ENCODE data around the gene UGT1A8.
"Not testable (repeated sequence)": the region's sequence is repeated elsewhere in the genome, so short reads cannot be mapped to it uniquely, and the experiment has no call there.

The UGT1A8 gene

GRCh38 chr2:233689031-233689430 is 71.6 kb downstream of the UGT1A8 start:
- no peak for DNase-seq

DNA sequence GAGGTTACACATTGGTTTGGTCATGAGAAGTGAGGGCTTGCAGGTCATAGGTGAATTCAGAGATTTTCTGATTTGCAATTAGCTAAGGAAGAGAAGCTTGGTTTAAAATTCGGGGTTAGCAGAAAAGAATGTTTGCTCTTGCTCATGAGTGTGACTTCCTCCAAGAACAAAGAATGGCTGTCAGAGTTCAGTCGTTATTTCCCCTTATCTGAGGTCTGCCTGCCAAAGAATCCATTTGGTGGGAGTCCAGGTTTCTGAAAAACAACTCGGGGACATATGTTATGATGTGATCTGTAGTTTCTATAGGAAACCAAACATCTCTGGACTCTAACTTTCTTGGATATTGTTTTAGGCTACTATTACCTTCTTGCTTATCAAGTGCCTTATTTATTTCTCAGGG is 72.1 kb downstream of the UGT1A8 start:
- no peak for DNase-seq

DNA sequence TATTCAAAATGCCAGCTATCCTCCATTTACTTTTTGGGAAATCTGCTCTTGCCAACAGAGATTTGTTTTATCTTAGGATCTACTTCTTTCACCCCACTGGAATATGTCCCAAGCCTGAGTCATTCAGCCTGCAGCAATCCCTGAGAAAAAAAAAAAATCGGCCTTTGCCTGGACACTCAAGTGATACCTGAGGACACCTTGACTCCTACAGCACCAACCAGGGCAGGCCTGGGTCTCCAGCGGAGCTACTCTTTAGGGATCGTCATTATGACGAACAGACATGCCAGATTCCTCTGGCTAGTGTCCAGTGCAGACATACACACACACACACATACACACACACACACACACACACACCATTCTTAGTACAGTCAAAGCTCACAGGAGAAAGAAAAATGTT is 73.0 kb downstream of the UGT1A8 start:
- DNase-seq, result no peak

- DNase-seq, result no peak
Observed at GRCh38 chr2:233691443-233692433, 74.3 kb downstream of the UGT1A8 start.

DNA sequence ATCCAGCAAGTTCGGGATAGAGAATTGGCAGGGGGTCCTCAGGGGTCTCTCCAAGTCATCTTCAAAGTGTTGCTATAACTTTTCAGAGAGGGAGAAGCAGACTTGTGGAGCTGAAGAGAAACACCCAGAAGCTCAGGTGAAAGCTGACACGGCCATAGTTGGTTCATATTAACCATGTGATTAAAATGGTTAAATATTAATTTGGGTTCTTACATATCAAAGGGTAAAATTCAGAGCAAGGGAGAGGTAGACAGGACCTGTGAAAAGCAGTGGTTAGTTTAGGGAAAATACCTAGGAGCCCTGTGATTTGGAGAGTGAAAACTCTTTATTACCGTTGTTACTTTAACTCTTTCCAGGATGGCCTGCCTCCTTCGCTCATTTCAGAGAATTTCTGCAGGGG is 75.2 kb downstream of the UGT1A8 start, which contains the start of gene UGT1A6:
Gene UGT1A6 (plus strand): TSS at position 243 of the 400 bp plus-strand sequence. CDS start 115 bp downstream, at position 358.
- DNase-seq, result no peak

- no peak for DNase-seq
Observed at GRCh38 chr2:233693963-233694362, 76.5 kb downstream of the UGT1A8 start.

DNA sequence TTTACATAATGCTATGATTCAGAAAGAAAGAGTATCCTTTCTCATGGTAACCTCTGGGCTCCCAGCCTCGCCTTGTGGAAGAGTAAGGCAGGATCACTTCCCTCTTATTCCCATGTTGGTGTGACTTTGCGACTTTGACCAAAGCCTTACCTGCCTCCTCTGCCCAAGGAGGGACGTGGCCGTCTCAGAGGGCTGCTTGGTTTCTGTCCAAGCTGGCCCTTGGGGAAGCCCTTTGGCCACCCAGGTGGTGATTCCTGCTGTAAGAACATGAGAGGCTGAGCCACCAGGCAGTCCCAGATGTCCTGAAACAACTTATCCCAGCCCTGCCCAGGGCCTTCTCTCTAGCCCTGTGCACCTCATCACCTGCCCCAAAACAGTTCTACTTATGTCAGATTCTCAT is 81.3 kb downstream of the UGT1A8 start:
- no peak for DNase-seq

DNA sequence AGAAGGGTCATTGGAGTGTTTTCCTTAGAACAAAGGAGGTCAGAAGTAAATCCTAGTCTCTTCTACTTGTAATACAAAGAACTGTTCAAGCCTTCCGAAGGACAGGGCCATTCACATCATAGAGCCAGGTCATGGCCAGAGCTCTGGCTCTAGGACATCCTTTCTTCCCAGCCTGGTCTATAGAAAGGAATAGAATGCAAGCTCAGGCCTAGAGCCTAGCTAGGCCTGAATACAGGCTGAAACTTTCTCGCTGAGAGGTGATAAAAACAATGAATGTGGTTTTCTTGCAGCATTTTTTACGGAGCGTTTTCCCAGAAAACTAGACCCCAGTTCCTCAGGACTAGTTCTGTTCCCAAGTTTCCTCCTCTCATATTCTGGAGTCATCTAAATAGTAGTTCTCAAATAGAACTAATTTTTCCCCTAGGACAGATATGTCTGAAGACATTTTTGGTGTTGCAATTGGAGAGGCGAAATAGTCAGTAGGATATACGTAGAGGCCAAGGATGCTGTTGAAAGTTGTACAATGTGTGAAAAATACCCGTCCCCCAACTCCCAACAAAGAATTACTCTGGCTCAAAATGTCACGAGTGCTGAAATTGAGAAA is 82.1 kb downstream of the UGT1A8 start:
- DNase-seq, result no peak

- no peak for DNase-seq
Observed at GRCh38 chr2:233700028-233700635, 82.7 kb downstream of the UGT1A8 start.

- not testable (repeated sequence) for DNase-seq
Observed at GRCh38 chr2:233700842-233701241, 83.4 kb downstream of the UGT1A8 start.

GRCh38 chr2:233702238-233702637 is 84.8 kb downstream of the UGT1A8 start:
- DNase-seq, result no peak

DNA sequence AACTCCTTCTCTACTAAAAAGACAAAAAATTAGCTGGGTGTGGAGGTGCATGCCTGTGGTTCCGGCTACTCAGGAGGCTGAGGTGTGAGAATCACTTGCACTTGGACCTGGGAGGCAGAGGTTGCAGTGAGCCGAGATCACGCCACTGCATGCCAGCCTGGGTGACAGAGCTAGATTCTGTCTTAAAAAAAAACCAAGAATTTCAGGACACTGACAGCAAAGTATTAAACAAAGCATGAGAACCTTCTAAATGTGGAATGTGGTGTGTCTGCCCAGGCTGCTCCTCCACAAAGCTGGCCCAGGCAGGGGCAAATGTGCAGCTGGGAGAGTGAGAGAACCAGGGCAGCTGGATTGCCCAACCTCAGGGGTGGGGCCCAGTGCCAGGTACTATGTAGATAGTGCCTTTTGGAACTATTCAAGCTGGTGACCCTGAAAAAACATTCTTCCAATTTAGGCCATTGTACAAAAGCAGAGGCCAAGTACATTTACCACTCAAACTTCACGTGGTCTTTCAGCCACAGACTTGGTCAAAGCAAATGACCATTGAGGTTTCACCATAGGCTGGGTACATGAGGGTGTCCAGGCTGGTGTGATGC is 88.6 kb downstream of the UGT1A8 start:
- DNase-seq, result no peak

DNA sequence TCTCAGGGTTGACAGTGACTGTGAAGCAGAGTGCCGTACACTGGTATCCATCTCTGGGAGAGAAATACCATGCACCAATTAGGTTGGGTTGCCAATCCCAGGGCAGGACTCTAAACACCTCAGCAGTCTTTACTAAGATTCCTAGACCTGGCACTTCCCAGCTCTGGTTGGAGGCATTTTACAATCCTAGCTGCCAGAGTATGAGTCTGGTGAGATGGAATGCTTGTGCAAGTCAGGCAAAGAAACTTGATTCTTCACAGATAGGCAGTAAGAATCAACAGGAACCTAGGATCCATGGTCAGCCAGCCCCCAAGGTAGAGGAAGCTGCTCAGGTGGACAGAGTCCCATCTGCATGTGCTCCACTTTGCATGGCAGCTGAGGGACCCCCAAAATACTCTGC is 89.3 kb downstream of the UGT1A8 start:
- DNase-seq, result no peak

GRCh38 chr2:233707940-233708644 is 90.7 kb downstream of the UGT1A8 start:
- DNase-seq, result no peak

DNA sequence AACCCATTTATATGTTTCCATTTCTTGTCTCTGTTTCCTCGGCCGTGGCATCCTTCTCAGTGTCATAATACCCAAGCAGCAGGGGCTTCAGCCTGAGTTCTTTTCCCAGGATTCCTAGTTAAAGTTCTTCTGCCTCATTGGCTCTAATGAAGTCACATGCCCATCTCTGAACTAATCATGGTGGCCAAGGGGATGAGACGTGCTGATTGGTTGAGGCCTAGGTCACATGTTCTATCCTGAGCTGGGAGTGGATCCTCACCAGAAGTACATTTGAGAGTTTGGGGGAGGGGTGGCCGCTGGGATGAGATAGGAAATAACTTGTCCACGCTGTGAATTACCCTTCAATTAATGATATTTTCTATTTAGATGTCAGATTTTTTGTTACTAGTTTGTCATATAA is 91.5 kb downstream of the UGT1A8 start:
- no peak for DNase-seq

DNA sequence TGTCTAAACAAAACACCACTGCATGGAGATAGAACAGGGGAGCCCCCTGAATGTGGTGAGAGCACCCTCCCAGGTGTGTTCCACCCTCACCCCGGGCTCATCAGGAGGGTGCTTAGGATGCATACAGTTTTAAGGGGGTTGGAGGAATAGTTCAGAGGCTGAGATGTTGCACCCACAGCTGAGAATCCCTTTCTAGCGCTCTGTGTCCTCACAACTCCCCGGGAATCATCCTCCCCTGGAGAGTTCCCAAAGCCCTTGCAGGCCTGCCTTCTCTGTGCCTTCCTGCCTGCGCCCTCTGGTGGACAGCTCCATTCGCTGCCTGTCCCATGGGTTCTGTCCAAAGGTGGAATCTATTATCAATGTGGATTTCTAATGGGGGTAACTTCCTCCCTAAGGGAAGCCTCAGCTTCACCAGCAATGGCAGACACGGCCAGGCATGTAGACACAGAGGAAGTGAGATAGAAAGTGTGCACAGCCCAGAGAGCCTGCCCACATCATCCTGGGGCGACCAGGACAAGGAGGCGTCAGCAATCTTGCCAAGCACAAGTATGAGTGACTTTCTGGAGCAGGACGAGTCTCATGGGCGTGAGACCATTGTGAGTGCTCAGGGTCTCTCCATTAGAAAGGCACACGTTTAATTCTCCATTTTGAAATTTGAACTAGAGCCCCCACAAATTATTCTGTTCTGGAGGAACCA is 94.0 kb downstream of the UGT1A8 start:
- DNase-seq, result peak; percentile 5

GRCh38 chr2:233712611-233713261 is 95.3 kb downstream of the UGT1A8 start, which contains the start of gene UGT1A5:
UGT1A5 (plus strand) TSS chr2:233712907; CDS start chr2:233712992, 85 bp downstream.
- DNase-seq, result no peak

- no peak for DNase-seq
Observed at GRCh38 chr2:233713262-233713615, 95.8 kb downstream of the UGT1A8 start.

- DNase-seq, result no peak
Observed at GRCh38 chr2:233714121-233714520, 96.7 kb downstream of the UGT1A8 start.

- no peak for DNase-seq
Observed at GRCh38 chr2:233718552-233718951, 101.1 kb downstream of the UGT1A8 start, which contains the start of gene UGT1A4. UGT1A4 (plus strand) TSS chr2:233718736; CDS start chr2:233718821, 85 bp downstream.

DNA sequence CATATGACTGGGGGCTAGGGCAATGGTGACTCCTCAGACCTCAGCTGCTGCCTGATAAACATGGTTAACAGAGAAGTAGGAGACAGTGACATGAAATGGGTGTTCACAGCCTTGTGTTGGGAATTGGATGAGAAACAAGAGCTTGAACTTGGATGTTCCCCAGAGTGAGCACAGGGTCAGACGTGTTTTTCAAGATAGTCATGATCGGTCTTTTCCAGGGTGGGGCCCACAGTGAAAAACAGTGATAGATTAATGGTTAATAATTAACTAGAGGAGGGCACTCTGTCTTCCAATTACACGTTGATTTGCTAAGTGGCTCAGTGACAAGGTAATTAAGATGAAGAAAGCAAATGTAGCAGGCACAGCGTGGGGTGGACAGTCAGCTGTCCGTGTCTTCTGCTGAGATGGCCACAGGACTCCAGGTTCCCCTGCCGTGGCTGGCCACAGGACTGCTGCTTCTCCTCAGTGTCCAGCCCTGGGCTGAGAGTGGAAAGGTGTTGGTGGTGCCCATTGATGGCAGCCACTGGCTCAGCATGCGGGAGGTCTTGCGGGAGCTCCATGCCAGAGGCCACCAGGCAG is 111.4 kb downstream of the UGT1A8 start, which contains the start of gene UGT1A3:
Gene UGT1A3 (plus strand): TSS at position 320 of the 579 bp plus-strand sequence. CDS start 85 bp downstream, at position 405.
- no peak for DNase-seq

Measured in NCI-H1417 treated with DMSO at 0.1 percent for 48 hours (cell line).